GM18868 (cell line): Measurements from ENCODE around the gene IFIT3.
"Not testable (repeated sequence)": the region's sequence is repeated elsewhere in the genome, so short reads cannot be mapped to it uniquely, and the experiment has no call there.

ENCODE experiments used
- ATAC-seq: cut with Tn5 transposase; IDR thresholded peaks from one replicate; pipeline ENCODE4 v1.9.1; 2021; ENCODE audit warnings: mild to moderate bottlenecking, moderate library complexity; ENCODE audit not compliant: unreplicated experiment

IFIT3 gene

GRCh38 chr10:89303161-89303560, 24.6 kb upstream of the IFIT3 start:
- ATAC-seq = no peak

- ATAC-seq = no peak
Measured at GRCh38 chr10:89304026-89304425, 23.8 kb upstream of the IFIT3 start.

GRCh38 chr10:89304446-89304845, 23.4 kb upstream of the IFIT3 start:
- no peak for ATAC-seq

GRCh38 chr10:89304925-89305324, 22.9 kb upstream of the IFIT3 start:
- no peak for ATAC-seq

GRCh38 chr10:89305766-89306433, 21.9 kb upstream of the IFIT3 start:
- ATAC-seq = no peak

- ATAC-seq = no peak
Measured at GRCh38 chr10:89306434-89307268, 21.1 kb upstream of the IFIT3 start.

GRCh38 chr10:89307269-89307577, 20.6 kb upstream of the IFIT3 start:
- no peak for ATAC-seq

GRCh38 chr10:89308266-89308665, 19.5 kb upstream of the IFIT3 start:
- ATAC-seq = no peak

GRCh38 chr10:89308736-89309135, 19.1 kb upstream of the IFIT3 start:
- ATAC-seq = no peak

- no peak for ATAC-seq
Measured at GRCh38 chr10:89309156-89310055, 18.4 kb upstream of the IFIT3 start.

GRCh38 chr10:89310056-89310893, 17.5 kb upstream of the IFIT3 start:
- no peak for ATAC-seq

- ATAC-seq = no peak
Measured at GRCh38 chr10:89312973-89313372, 14.8 kb upstream of the IFIT3 start.

GRCh38 chr10:89314676-89315075, 13.1 kb upstream of the IFIT3 start:
- no peak for ATAC-seq

GRCh38 chr10:89318047-89318446, 9.8 kb upstream of the IFIT3 start:
- not testable (repeated sequence) for ATAC-seq

GRCh38 chr10:89325081-89325480, 2.7 kb upstream of the IFIT3 start:
- not testable (repeated sequence) for ATAC-seq

GRCh38 chr10:89325856-89326255, 1.9 kb upstream of the IFIT3 start:
- not testable (repeated sequence) for ATAC-seq

GRCh38 chr10:89329151-89329550, 1.4 kb downstream of the IFIT3 start:
- no peak for ATAC-seq

GRCh38 chr10:89330014-89330413, 2.2 kb downstream of the IFIT3 start:
- ATAC-seq = not testable (repeated sequence)

GRCh38 chr10:89330537-89331212, 2.9 kb downstream of the IFIT3 start:
- ATAC-seq = no peak
